SU-DHL-6 (cell line): Measurements from ENCODE around the gene ZNF780B.

ENCODE experiments used
- H2AFZ ChIP-seq: fragments of 200-600 bp; sonication (generic); 2 replicates; pipeline ENCODE4 v1.6.1; 2014; ENCODE audit warnings: low read depth, mild to moderate bottlenecking, moderate library complexity, mixed read lengths, antibody characterized with exemption, low read length; ENCODE audit not compliant: severe bottlenecking
- H3F3A ChIP-seq: fragments of 200-600 bp; shearing (Covaris generic); 2 replicates; pipeline ENCODE4 v1.6.0; 2016; ENCODE audit warnings: antibody characterized with exemption, mild to moderate bottlenecking; ENCODE audit not compliant: insufficient read depth
- H3K27ac ChIP-seq: fragments of 200-600 bp; sonication (generic); 2 replicates; pipeline ENCODE4 v1.5.1; 2016; ENCODE audit warnings: low read depth, mild to moderate bottlenecking, low read length, moderate library complexity, mixed read lengths
- H3K27me3 ChIP-seq: fragments of 200-600 bp; sonication (generic), shearing (Covaris generic); 2 replicates; pipeline ENCODE4 v1.6.0; 2014; ENCODE audit warnings: mild to moderate bottlenecking, low read length
- H3K36me3 ChIP-seq: fragments of 200-600 bp; sonication (generic); 2 replicates; pipeline ENCODE4 v1.6.1; 2014; ENCODE audit warnings: mild to moderate bottlenecking, low read length, mixed read lengths
- H3K4me2 ChIP-seq: fragments of 300-600, 200-600 bp; shearing (Covaris generic), sonication (generic); 2 replicates; pipeline ENCODE4 v1.6.0; 2014; ENCODE audit warnings: low read length, low read depth, mild to moderate bottlenecking; ENCODE audit not compliant: poor library complexity, severe bottlenecking
- H3K4me3 ChIP-seq: fragments of 200-600 bp; sonication (generic); 2 replicates; pipeline ENCODE4 v1.5.1; 2014; ENCODE audit warnings: antibody characterized with exemption, low read length, mild to moderate bottlenecking, mixed read lengths; ENCODE audit not compliant: insufficient read depth, poor library complexity, severe bottlenecking
- H3K79me2 ChIP-seq: fragments of 200-600 bp; sonication (generic); 2 replicates; pipeline ENCODE4 v1.6.1; 2014; ENCODE audit warnings: mild to moderate bottlenecking, low read length, moderate library complexity; ENCODE audit not compliant: insufficient read depth
- H3K9ac ChIP-seq: fragments of 200-600 bp; sonication (generic); 2 replicates; pipeline ENCODE4 v1.7.0; 2014; ENCODE audit warnings: mild to moderate bottlenecking, low read length
- H3K9me2 ChIP-seq: fragments of 200-600 bp; sonication (generic); replicated peaks from 2 replicates; pipeline ENCODE4 v1.6.1; 2014; ENCODE audit warnings: low read length; ENCODE audit not compliant: insufficient read depth
- H3K9me3 ChIP-seq: fragments of 200-600 bp; sonication (generic); 2 replicates; pipeline ENCODE4 v1.6.1; 2014; ENCODE audit warnings: low read length, mixed read lengths; ENCODE audit not compliant: insufficient read depth
- H4K20me1 ChIP-seq: fragments of 200-600 bp; sonication (generic); 2 replicates; pipeline ENCODE4 v1.6.1; 2014; ENCODE audit warnings: low read depth, mild to moderate bottlenecking, antibody characterized with exemption, low read length, moderate library complexity, mixed read lengths
- CTCF ChIP-seq: fragments of 200-600 bp; sonication (generic); IDR thresholded peaks from one replicate; pipeline ENCODE4 v1.5.1; 2017; ENCODE audit warnings: antibody characterized with exemption, mild to moderate bottlenecking, low read length, moderate library complexity; ENCODE audit not compliant: insufficient read depth, poor library complexity, severe bottlenecking
- EZH2phosphoT487 ChIP-seq: fragments of 200-600 bp; sonication (generic), shearing (Covaris generic); conservative IDR thresholded peaks from 2 replicates; pipeline ENCODE4 v1.6.1; 2018; ENCODE audit warnings: mild to moderate bottlenecking, antibody characterized with exemption, low read length, moderate library complexity, mixed read lengths

Gene ZNF780B

DNA sequence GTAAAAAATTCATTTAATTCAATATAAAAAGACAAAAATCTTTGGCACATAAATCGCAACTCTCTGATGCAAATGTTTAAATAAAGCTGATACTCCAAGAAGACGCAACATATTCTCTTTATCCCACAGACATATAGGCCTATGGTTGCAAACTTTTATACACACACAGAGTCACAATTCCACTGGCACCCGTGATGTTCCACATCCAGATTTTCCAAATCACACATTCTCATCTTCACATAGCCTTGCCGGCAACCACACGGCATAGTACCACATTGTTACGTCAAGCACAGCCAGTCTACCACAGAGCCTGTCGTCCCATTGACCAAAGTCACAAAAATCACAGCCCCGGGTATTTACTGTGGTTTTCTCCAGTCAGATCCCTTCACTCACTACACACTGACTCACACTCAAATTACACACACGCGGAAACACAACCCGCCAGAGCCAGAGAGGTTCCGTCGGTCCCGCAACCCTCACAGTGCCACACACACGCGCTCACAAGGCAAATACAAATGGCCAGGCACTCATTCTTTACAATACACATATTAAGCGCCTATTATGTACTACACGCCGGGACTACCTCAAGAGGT, 59.7 kb downstream of the ZNF780B start:
- no peaks in the 10 kb centered on the region for H3K9me2 ChIP-seq
- H3K9me3 ChIP-seq, result peaks cover 21% of the 10 kb centered on the region
- H3K79me2 ChIP-seq, result peaks cover 52% of the 10 kb centered on the region
- H3K27ac ChIP-seq, result peak overlapping the region; percentile 54
- no peak for TF ChIP-seq EZH2phosphoT487
- no peak for TF ChIP-seq CTCF
- H3F3A ChIP-seq, result no peaks in the 10 kb centered on the region
- H3K9ac ChIP-seq, result peak overlapping the region; percentile 79
- H3K4me3 ChIP-seq, result peak overlapping the region; percentile 84
- H4K20me1 ChIP-seq, result no peaks in the 10 kb centered on the region
- peaks cover 16% of the 10 kb centered on the region for H3K36me3 ChIP-seq
- no peaks in the 10 kb centered on the region for H3K27me3 ChIP-seq
- H3K4me2 ChIP-seq, result peak overlapping the region; percentile 95
- peak overlapping the region; percentile 87 for H2AFZ ChIP-seq

- no peak overlapping the region for H3K27ac ChIP-seq
- H3K9me3 ChIP-seq, result peaks cover 21% of the 10 kb centered on the region
- no peak for TF ChIP-seq EZH2phosphoT487
- peak overlapping the region; percentile 95 for H3K4me2 ChIP-seq
- H3K36me3 ChIP-seq, result peaks cover 16% of the 10 kb centered on the region
- no peaks in the 10 kb centered on the region for H3K9me2 ChIP-seq
- H3F3A ChIP-seq, result no peaks in the 10 kb centered on the region
- peak overlapping the region; percentile 84 for H3K4me3 ChIP-seq
- H3K27me3 ChIP-seq, result no peaks in the 10 kb centered on the region
- H4K20me1 ChIP-seq, result no peaks in the 10 kb centered on the region
- peaks cover 57% of the 10 kb centered on the region for H3K79me2 ChIP-seq
- H2AFZ ChIP-seq, result no peak overlapping the region
- peak overlapping the region; percentile 79 for H3K9ac ChIP-seq
Observed at GRCh38 chr19:39995794-39996193, 60.2 kb downstream of the ZNF780B start.

DNA sequence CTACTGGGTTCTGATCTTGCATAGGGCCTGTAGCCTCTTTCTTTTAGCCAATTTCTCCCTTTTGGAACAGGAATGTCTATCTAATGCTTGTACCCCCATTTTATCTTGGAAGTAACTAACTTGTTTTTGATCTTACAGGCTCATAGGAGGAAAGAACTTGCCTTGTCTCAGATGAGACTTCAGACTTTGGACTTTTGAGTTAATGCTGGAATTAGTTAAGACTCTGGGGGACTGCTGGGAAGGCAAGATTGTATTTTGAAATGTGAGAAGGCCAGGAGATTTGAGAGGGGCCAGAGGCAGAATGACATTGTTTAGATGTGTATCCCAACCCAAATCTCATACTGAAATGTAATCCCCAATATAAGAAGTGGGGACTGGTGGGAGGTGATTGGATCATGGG, 61.7 kb downstream of the ZNF780B start:
- no peak overlapping the region for H3K9ac ChIP-seq
- H3K27ac ChIP-seq, result no peak overlapping the region
- no peaks in the 10 kb centered on the region for H3K27me3 ChIP-seq
- peaks cover 5% of the 10 kb centered on the region; the same call in 1 of the 2 replicates for H3F3A ChIP-seq
- no peaks in the 10 kb centered on the region for H4K20me1 ChIP-seq
- no peak overlapping the region for H3K4me2 ChIP-seq
- peaks cover 72% of the 10 kb centered on the region for H3K79me2 ChIP-seq
- no peak overlapping the region for H2AFZ ChIP-seq
- H3K9me3 ChIP-seq, result peaks cover 21% of the 10 kb centered on the region
- H3K36me3 ChIP-seq, result peaks cover 16% of the 10 kb centered on the region
- no peak overlapping the region for H3K4me3 ChIP-seq
- TF ChIP-seq EZH2phosphoT487 (no peak), CTCF (no peak)
- H3K9me2 ChIP-seq, result no peaks in the 10 kb centered on the region

DNA sequence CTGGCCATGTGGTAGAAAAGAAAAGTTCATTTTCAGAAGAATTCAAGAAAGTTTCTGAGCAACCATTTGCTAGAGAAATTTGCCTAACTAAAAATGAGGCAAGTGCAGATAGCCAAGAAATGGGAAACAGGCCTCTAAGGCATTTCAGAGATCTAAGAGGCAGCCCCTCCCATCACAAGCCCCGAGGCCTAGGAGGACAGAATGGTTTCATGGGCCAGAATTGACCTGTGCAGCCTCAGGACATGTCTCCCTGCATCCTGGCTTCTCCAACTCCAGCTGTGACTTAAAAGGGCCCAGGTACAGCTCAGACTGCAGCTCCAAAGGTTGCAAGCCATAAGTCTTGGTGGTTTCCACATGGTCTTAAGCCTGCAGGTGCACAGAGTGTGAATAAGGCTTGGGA, 62.4 kb downstream of the ZNF780B start:
- Histone ChIP-seq H3K9ac (no peak overlapping the region), H3K4me2 (no peak overlapping the region), H3K79me2 (peaks cover 79% of the 10 kb centered on the region), H3F3A (peaks cover 5% of the 10 kb centered on the region; the same call in 1 of the 2 replicates), H3K4me3 (no peak overlapping the region), H3K27ac (no peak overlapping the region), H3K9me2 (no peaks in the 10 kb centered on the region), H3K36me3 (peaks cover 16% of the 10 kb centered on the region), H2AFZ (no peak overlapping the region), H4K20me1 (no peaks in the 10 kb centered on the region), H3K27me3 (no peaks in the 10 kb centered on the region), H3K9me3 (peaks cover 21% of the 10 kb centered on the region)
- TF ChIP-seq EZH2phosphoT487 (no peak), CTCF (no peak)
